SU-DHL-6 (cell line): ENCODE data around the gene PDS5A.

Experiments used
- H2AFZ ChIP-seq: fragments of 200-600 bp; sonication (generic); 2 replicates; pipeline ENCODE4 v1.6.1; 2014; ENCODE audit warnings: low read depth, mild to moderate bottlenecking, moderate library complexity, mixed read lengths, antibody characterized with exemption, low read length; ENCODE audit not compliant: severe bottlenecking
- H3F3A ChIP-seq: fragments of 200-600 bp; shearing (Covaris generic); 2 replicates; pipeline ENCODE4 v1.6.0; 2016; ENCODE audit warnings: antibody characterized with exemption, mild to moderate bottlenecking; ENCODE audit not compliant: insufficient read depth
- H3K27ac ChIP-seq: fragments of 200-600 bp; sonication (generic); 2 replicates; pipeline ENCODE4 v1.5.1; 2016; ENCODE audit warnings: low read depth, mild to moderate bottlenecking, low read length, moderate library complexity, mixed read lengths
- H3K27me3 ChIP-seq: fragments of 200-600 bp; sonication (generic), shearing (Covaris generic); 2 replicates; pipeline ENCODE4 v1.6.0; 2014; ENCODE audit warnings: mild to moderate bottlenecking, low read length
- H3K36me3 ChIP-seq: fragments of 200-600 bp; sonication (generic); 2 replicates; pipeline ENCODE4 v1.6.1; 2014; ENCODE audit warnings: mild to moderate bottlenecking, low read length, mixed read lengths
- H3K4me2 ChIP-seq: fragments of 300-600, 200-600 bp; shearing (Covaris generic), sonication (generic); 2 replicates; pipeline ENCODE4 v1.6.0; 2014; ENCODE audit warnings: low read length, low read depth, mild to moderate bottlenecking; ENCODE audit not compliant: poor library complexity, severe bottlenecking
- H3K4me3 ChIP-seq: fragments of 200-600 bp; sonication (generic); 2 replicates; pipeline ENCODE4 v1.5.1; 2014; ENCODE audit warnings: antibody characterized with exemption, low read length, mild to moderate bottlenecking, mixed read lengths; ENCODE audit not compliant: insufficient read depth, poor library complexity, severe bottlenecking
- H3K79me2 ChIP-seq: fragments of 200-600 bp; sonication (generic); 2 replicates; pipeline ENCODE4 v1.6.1; 2014; ENCODE audit warnings: mild to moderate bottlenecking, low read length, moderate library complexity; ENCODE audit not compliant: insufficient read depth
- H3K9ac ChIP-seq: fragments of 200-600 bp; sonication (generic); 2 replicates; pipeline ENCODE4 v1.7.0; 2014; ENCODE audit warnings: mild to moderate bottlenecking, low read length
- H3K9me2 ChIP-seq: fragments of 200-600 bp; sonication (generic); replicated peaks from 2 replicates; pipeline ENCODE4 v1.6.1; 2014; ENCODE audit warnings: low read length; ENCODE audit not compliant: insufficient read depth
- H3K9me3 ChIP-seq: fragments of 200-600 bp; sonication (generic); 2 replicates; pipeline ENCODE4 v1.6.1; 2014; ENCODE audit warnings: low read length, mixed read lengths; ENCODE audit not compliant: insufficient read depth
- H4K20me1 ChIP-seq: fragments of 200-600 bp; sonication (generic); 2 replicates; pipeline ENCODE4 v1.6.1; 2014; ENCODE audit warnings: low read depth, mild to moderate bottlenecking, antibody characterized with exemption, low read length, moderate library complexity, mixed read lengths
- CTCF ChIP-seq: fragments of 200-600 bp; sonication (generic); IDR thresholded peaks from one replicate; pipeline ENCODE4 v1.5.1; 2017; ENCODE audit warnings: antibody characterized with exemption, mild to moderate bottlenecking, low read length, moderate library complexity; ENCODE audit not compliant: insufficient read depth, poor library complexity, severe bottlenecking
- EZH2phosphoT487 ChIP-seq: fragments of 200-600 bp; sonication (generic), shearing (Covaris generic); conservative IDR thresholded peaks from 2 replicates; pipeline ENCODE4 v1.6.1; 2018; ENCODE audit warnings: mild to moderate bottlenecking, antibody characterized with exemption, low read length, moderate library complexity, mixed read lengths

The PDS5A gene

GRCh38 chr4:39873823-39874222 is 103.9 kb downstream of the PDS5A start:
- no peak overlapping the region for H3K4me3 ChIP-seq
- no peak overlapping the region for H3K4me2 ChIP-seq
- no peaks in the 10 kb centered on the region for H3K79me2 ChIP-seq
- no peaks in the 10 kb centered on the region for H3K9me2 ChIP-seq
- TF ChIP-seq EZH2phosphoT487 = no peak
- TF ChIP-seq CTCF = no peak
- peaks cover 48% of the 10 kb centered on the region; the same call in 1 of the 2 replicates for H3K36me3 ChIP-seq
- no peaks in the 10 kb centered on the region for H4K20me1 ChIP-seq
- no peaks in the 10 kb centered on the region for H3K27me3 ChIP-seq
- no peak overlapping the region for H2AFZ ChIP-seq
- H3K27ac ChIP-seq = no peak overlapping the region
- H3K9ac ChIP-seq = no peak overlapping the region
- H3F3A ChIP-seq = peaks cover 10% of the 10 kb centered on the region; the same call in 1 of the 2 replicates
- no peaks in the 10 kb centered on the region for H3K9me3 ChIP-seq

- no peaks in the 10 kb centered on the region for H3K79me2 ChIP-seq
- H3K9me2 ChIP-seq = no peaks in the 10 kb centered on the region
- no peaks in the 10 kb centered on the region for H3K9me3 ChIP-seq
- H3K27ac ChIP-seq = no peak overlapping the region
- TF ChIP-seq EZH2phosphoT487 (no peak), CTCF (no peak)
- peaks cover 4% of the 10 kb centered on the region; the same call in 1 of the 2 replicates for H3F3A ChIP-seq
- no peaks in the 10 kb centered on the region for H3K27me3 ChIP-seq
- peaks cover 37% of the 10 kb centered on the region; the same call in 1 of the 2 replicates for H3K36me3 ChIP-seq
- no peak overlapping the region for H3K4me2 ChIP-seq
- H2AFZ ChIP-seq = no peak overlapping the region
- no peak overlapping the region for H3K9ac ChIP-seq
- H4K20me1 ChIP-seq = no peaks in the 10 kb centered on the region
- H3K4me3 ChIP-seq = no peak overlapping the region
These were observed 112.4 kb downstream of the PDS5A start for GRCh38 chr4:39865280-39865679.

GRCh38 chr4:39864391-39864790 is 113.3 kb downstream of the PDS5A start:
- no peaks in the 10 kb centered on the region for H3K9me2 ChIP-seq
- H3F3A ChIP-seq = peaks cover 4% of the 10 kb centered on the region; the same call in 1 of the 2 replicates
- H3K9ac ChIP-seq = no peak overlapping the region
- H3K27me3 ChIP-seq = no peaks in the 10 kb centered on the region
- no peak overlapping the region for H2AFZ ChIP-seq
- H3K4me3 ChIP-seq = no peak overlapping the region
- H4K20me1 ChIP-seq = no peaks in the 10 kb centered on the region
- H3K4me2 ChIP-seq = no peak overlapping the region
- H3K36me3 ChIP-seq = peaks cover 38% of the 10 kb centered on the region; the same call in 1 of the 2 replicates
- no peaks in the 10 kb centered on the region for H3K9me3 ChIP-seq
- no peak overlapping the region for H3K27ac ChIP-seq
- no peaks in the 10 kb centered on the region for H3K79me2 ChIP-seq
- no peak for TF ChIP-seq CTCF
- TF ChIP-seq EZH2phosphoT487 = no peak
